B cell (primary cell): ENCODE measurements around the gene RFX4. TPM values are rescaled to one million over a fixed set of nuclear protein-coding genes. Genes with fewer than 3 reads are reported as not detected.

Experiments
- ATAC-seq: fragments of 200-7000 bp; cut with Tn5 transposase; one replicate; pipeline ENCODE4 v1.10.0; 2021; ENCODE audit warnings: low read depth, mild to moderate bottlenecking, moderate number of reproducible peaks, moderate library complexity
- CTCF ChIA-PET: fragments of 350-600 bp; sonication (Branson Sonifier 250); formaldehyde crosslinking; loops from one replicate; lab custom pipeline; 2021; ENCODE audit warnings: antibody characterized with exemption, inconsistent platforms; lab: Charles Lee
- POLR2A ChIA-PET: fragments of 350-600 bp; sonication (Branson Sonifier 250); formaldehyde crosslinking; loops from one replicate; lab custom pipeline; 2021; ENCODE audit warnings: antibody characterized with exemption; lab: Charles Lee
- DNase-seq: peaks from one replicate; pipeline ENCODE4 v3.0.0; 2013
- H2AFZ ChIP-seq: 2 replicates; pipeline ENCODE4 v1.6.1; 2012; ENCODE audit warnings: mild to moderate bottlenecking, low read depth, low read length; ENCODE audit not compliant: insufficient read depth, poor library complexity, severe bottlenecking
- H3K27ac ChIP-seq, 2 donors: 1 replicate in 1 of 2; 2 replicates in 1 of 2; pipeline ENCODE4 v1.5.1; 2012 to 2013; ENCODE audit warnings: low read length in 2 of 2, mild to moderate bottlenecking in 2 of 2, moderate library complexity in 1 of 2
- H3K27me3 ChIP-seq, 4 experiments: fragments of 200-600 bp in 1 of 4; sonication (generic) in 1 of 4; replicated peaks in 1 of 4; 1 replicate in 2 of 4; 2 replicates in 2 of 4; pipeline versions ENCODE4 v1.6.1 to v1.7.0; 2013 to 2016; ENCODE audit warnings: low read length in 3 of 4, mild to moderate bottlenecking in 2 of 4, mixed read lengths in 1 of 4, moderate library complexity in 1 of 4; ENCODE audit not compliant: insufficient read depth in 4 of 4, control insufficient read depth in 3 of 4; ENCODE audit errors: control extremely low read depth in 1 of 4
- H3K36me3 ChIP-seq, 2 experiments: replicated peaks in 1 of 2; 1 replicate in 1 of 2; 2 replicates in 1 of 2; pipeline versions ENCODE4 v1.6.1 to v1.7.1; 2013; ENCODE audit warnings: low read length in 1 of 2; ENCODE audit not compliant: insufficient read depth in 2 of 2, control insufficient read depth in 1 of 2; ENCODE audit errors: control extremely low read depth in 1 of 2, extremely low read depth in 1 of 2
- H3K4me1 ChIP-seq, 2 donors: fragments of 200-600 bp in 1 of 2; sonication (generic) in 1 of 2; 1 replicate in 1 of 2; 2 replicates in 1 of 2; pipeline versions ENCODE4 v1.5.1 to v1.6.1; 2013 to 2017; ENCODE audit warnings: low read length in 2 of 2; ENCODE audit not compliant: control insufficient read depth in 2 of 2, insufficient read depth in 2 of 2
- H3K4me2 ChIP-seq: replicated peaks from 2 replicates; pipeline ENCODE3; 2012; ENCODE audit warnings: mild to moderate bottlenecking, low read depth, low read length; ENCODE audit not compliant: poor library complexity, severe bottlenecking
- H3K4me3 ChIP-seq, 5 experiments: fragments of 200-600 bp in 1 of 5; sonication (generic) in 1 of 5; 1 replicate in 3 of 5; 2 replicates in 2 of 5; pipeline versions ENCODE4 v1.5.1 to v1.7.0; 2011 to 2016; ENCODE audit warnings: low read length in 4 of 5, mild to moderate bottlenecking in 4 of 5, low read depth in 2 of 5, control low read depth in 1 of 5, moderate library complexity in 1 of 5; ENCODE audit not compliant: insufficient read depth in 1 of 5; ENCODE audit errors: control extremely low read depth in 1 of 5, extremely low read depth in 1 of 5
- H3K79me2 ChIP-seq: fragments of 200-600 bp; sonication (generic); one replicate; pipeline ENCODE4 v1.6.0; 2016; ENCODE audit warnings: low read length; ENCODE audit not compliant: control insufficient read depth, insufficient read depth
- H3K9ac ChIP-seq: fragments of 200-600 bp; sonication (generic); 2 replicates; pipeline ENCODE4 v1.6.1; 2017; ENCODE audit warnings: mild to moderate bottlenecking, low read length, moderate library complexity
- H3K9me3 ChIP-seq, 3 donors: one replicate each; pipeline versions ENCODE4 v1.6.1 to v1.7.1; 2013; ENCODE audit warnings: low read length in 2 of 3; ENCODE audit not compliant: control insufficient read depth in 2 of 3, insufficient read depth in 1 of 3; ENCODE audit errors: control extremely low read depth in 1 of 3
- H4K20me1 ChIP-seq: 2 replicates; pipeline ENCODE4 v1.6.0; 2012; ENCODE audit warnings: mild to moderate bottlenecking, low read length; ENCODE audit not compliant: insufficient read depth, control insufficient read depth, poor library complexity, severe bottlenecking
- H3K27ac Mint-ChIP-seq: one replicate; pipeline ENCODE4 v1.8.0; 2021; ENCODE audit warnings: mixed read lengths
- H3K27me3 Mint-ChIP-seq: one replicate; pipeline ENCODE4 v1.8.0; 2021; ENCODE audit warnings: mixed read lengths
- H3K4me1 Mint-ChIP-seq: one replicate; pipeline ENCODE4 v1.8.0; 2021; ENCODE audit warnings: mixed read lengths
- H3K4me3 Mint-ChIP-seq: one replicate; pipeline ENCODE4 v1.8.0; 2021; ENCODE audit warnings: mixed read lengths
- H3K9me3 Mint-ChIP-seq: one replicate; pipeline ENCODE4 v1.8.0; 2022; ENCODE audit warnings: mixed read lengths; ENCODE audit not compliant: insufficient read depth
- EZH2 ChIP-seq: IDR thresholded peaks from 2 replicates; pipeline ENCODE4 v1.6.1; 2012; ENCODE audit warnings: borderline replicate concordance, low read depth, mild to moderate bottlenecking, moderate library complexity, low read length; ENCODE audit not compliant: insufficient read depth, poor library complexity, severe bottlenecking
- WGBS: methylation state at CpG from one replicate; pipeline ENCODE4 v1.1.5; 2013; ENCODE audit warnings: missing lambda C conversion rate; ENCODE audit not compliant: insufficient coverage; 5-methylcytosine and 5-hydroxymethylcytosine counted together
- intact Hi-C: fragments of 100-400 bp; cut with micrococcal nuclease; formaldehyde crosslinking; loops from one replicate; pipeline ENCODE4 v1.10.0; 2022
- polyA plus RNA-seq: library from polyadenylated mRNA; depleted of rRNA; stranded (reverse); fragments of >200 nt; gene quantifications from 2 replicates; pipeline ENCODE4 v1.2.3, GENCODE V29; 2012
- total RNA-seq, 2 donors: library from RNA; stranded (reverse); fragments of 120-200 nt in 1 of 2; gene quantifications; 1 replicate in 1 of 2; 2 replicates in 1 of 2; pipeline versions ENCODE4 v1.2.3 to v1.2.4, GENCODE V29; 2013 to 2022
- TF ChIP-seq, protein P1 (sequence below): fragments of 200-600 bp; IDR thresholded peaks from one replicate; pipeline ENCODE4 v1.8.0; 2022; ENCODE audit warnings: antibody characterized with exemption, mild to moderate bottlenecking

The RFX4 gene
- total and polyA plus RNA-seq, 2 donors (not counting 1 experiment from before 2014, with no cell fraction given) = not detected

DNA sequence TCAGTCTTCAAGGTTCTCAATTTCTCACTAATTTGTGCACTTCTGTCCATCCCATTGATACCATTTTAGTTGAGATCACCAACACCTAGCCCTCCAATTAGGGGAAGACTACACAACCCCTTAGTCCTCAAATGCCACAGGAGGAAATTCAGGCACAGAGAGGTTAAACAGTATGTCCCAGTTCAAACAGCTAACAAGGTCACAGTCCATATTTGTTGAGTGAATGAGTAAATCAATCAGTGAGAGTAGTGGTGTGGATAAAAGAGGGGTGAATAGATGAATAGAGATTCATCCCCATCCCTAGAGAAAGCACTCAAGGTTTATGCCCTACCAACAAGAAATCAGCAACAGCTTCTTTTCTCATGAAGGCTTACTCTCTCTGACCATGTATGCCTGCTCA, 97.5 kb downstream of the RFX4 start:
- CTCF ChIA-PET = no interaction called here
- Histone ChIP-seq H3K4me1 (no peaks in the 10 kb centered on the region), H3K79me2 (no peaks in the 10 kb centered on the region), H3K9me3 (no peaks in the 10 kb centered on the region), H3K9ac (no peak overlapping the region), H4K20me1 (no peaks in the 10 kb centered on the region), H2AFZ (no peak overlapping the region), H3K27ac (no peak overlapping the region), H3K4me3 (no peak overlapping the region), H3K27me3 (peaks cover 0 to 6% (median 0%) of the 10 kb centered on the region in 4 experiments), H3K36me3 (no peaks in the 10 kb centered on the region), H3K4me2 (no peak overlapping the region)
- H3K4me3 Mint-ChIP-seq = no peak overlapping the region
- peaks cover 51% of the 10 kb centered on the region for H3K27me3 Mint-ChIP-seq
- POLR2A ChIA-PET = no interaction called here
- ATAC-seq = no peak
- intact Hi-C loops = no loop called here
- TF ChIP-seq, protein P1, sequence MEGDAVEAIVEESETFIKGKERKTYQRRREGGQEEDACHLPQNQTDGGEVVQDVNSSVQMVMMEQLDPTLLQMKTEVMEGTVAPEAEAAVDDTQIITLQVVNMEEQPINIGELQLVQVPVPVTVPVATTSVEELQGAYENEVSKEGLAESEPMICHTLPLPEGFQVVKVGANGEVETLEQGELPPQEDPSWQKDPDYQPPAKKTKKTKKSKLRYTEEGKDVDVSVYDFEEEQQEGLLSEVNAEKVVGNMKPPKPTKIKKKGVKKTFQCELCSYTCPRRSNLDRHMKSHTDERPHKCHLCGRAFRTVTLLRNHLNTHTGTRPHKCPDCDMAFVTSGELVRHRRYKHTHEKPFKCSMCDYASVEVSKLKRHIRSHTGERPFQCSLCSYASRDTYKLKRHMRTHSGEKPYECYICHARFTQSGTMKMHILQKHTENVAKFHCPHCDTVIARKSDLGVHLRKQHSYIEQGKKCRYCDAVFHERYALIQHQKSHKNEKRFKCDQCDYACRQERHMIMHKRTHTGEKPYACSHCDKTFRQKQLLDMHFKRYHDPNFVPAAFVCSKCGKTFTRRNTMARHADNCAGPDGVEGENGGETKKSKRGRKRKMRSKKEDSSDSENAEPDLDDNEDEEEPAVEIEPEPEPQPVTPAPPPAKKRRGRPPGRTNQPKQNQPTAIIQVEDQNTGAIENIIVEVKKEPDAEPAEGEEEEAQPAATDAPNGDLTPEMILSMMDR = no peak
- DNase-seq = no peak
- no peak overlapping the region for H3K27ac Mint-ChIP-seq
- no peaks in the 10 kb centered on the region for H3K9me3 Mint-ChIP-seq
- H3K4me1 Mint-ChIP-seq = no peaks in the 10 kb centered on the region

DNA sequence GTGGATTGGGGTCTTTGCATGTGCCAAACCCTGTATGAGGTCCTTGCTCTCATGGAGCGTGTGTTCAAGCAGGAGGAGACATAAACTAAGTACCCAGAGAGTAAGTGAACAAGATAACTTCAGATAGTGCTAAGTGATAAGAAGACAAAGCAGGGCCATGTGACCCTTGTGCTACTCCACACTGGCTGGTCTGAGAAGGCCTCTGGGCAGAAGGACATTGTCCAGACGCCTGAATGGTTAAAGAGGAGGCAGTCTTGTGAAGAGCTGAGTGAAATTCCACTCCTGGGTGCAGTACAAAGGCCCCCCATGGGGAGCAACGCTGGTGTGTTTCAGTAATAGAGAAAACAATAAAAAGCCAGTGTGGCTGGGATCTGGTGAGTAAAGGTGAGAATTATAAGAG, 98.4 kb downstream of the RFX4 start:
- Histone ChIP-seq H3K79me2 (no peaks in the 10 kb centered on the region), H3K4me2 (no peak overlapping the region), H3K4me1 (no peaks in the 10 kb centered on the region), H3K27ac (no peak overlapping the region), H3K9ac (no peak overlapping the region), H2AFZ (no peak overlapping the region), H4K20me1 (no peaks in the 10 kb centered on the region), H3K36me3 (no peaks in the 10 kb centered on the region), H3K4me3 (no peak overlapping the region), H3K27me3 (peaks cover 0 to 6% (median 0%) of the 10 kb centered on the region in 4 experiments), H3K9me3 (no peaks in the 10 kb centered on the region)
- Mint-ChIP-seq H3K27me3 (peaks cover 43% of the 10 kb centered on the region), H3K27ac (no peak overlapping the region), H3K4me1 (no peaks in the 10 kb centered on the region), H3K9me3 (no peaks in the 10 kb centered on the region), H3K4me3 (no peak overlapping the region)
- TF ChIP-seq EZH2 = no peak
- TF ChIP-seq, protein P1 = no peak
- intact Hi-C loops = no loop called here
- ChIA-PET POLR2A (no interaction called here), CTCF (no interaction called here)
- 84% methylated on average over 3 of the region's 3 CpGs for WGBS
- no peak for ATAC-seq
- DNase-seq = no peak
